Activated CD8-positive, alpha-beta memory T cell treated with anti-CD3 and anti-CD28 coated beads for 1 hour (primary cell): Measurements from ENCODE around the gene NTRK2.

Experiments used
- DNase-seq, 2 donors: peaks; one replicate each; pipeline ENCODE4 v3.0.0-alpha.2; 2020; ENCODE audit warnings: low read depth in 1 of 2; ENCODE audit errors: extremely low read depth in 1 of 2

The NTRK2 gene

GRCh38 chr9:84778570-84778969 is 109.0 kb downstream of the NTRK2 start:
- DNase-seq, result no peak

- no peak for DNase-seq
Measured at GRCh38 chr9:84779883-84780282, 110.4 kb downstream of the NTRK2 start.

- no peak for DNase-seq
Measured at GRCh38 chr9:84780385-84780784, 110.9 kb downstream of the NTRK2 start.

GRCh38 chr9:84781458-84781857 is 111.9 kb downstream of the NTRK2 start:
- DNase-seq, result no peak

GRCh38 chr9:84781931-84782866 is 112.7 kb downstream of the NTRK2 start:
- no peak for DNase-seq

- DNase-seq, result no peak
Measured at GRCh38 chr9:84785792-84786547, 116.4 kb downstream of the NTRK2 start.

- no peak for DNase-seq
Measured at GRCh38 chr9:84788803-84789462, 119.4 kb downstream of the NTRK2 start.

GRCh38 chr9:84789463-84789830 is 119.9 kb downstream of the NTRK2 start:
- no peak for DNase-seq

GRCh38 chr9:84791643-84792042 is 122.1 kb downstream of the NTRK2 start:
- DNase-seq, result no peak

GRCh38 chr9:84793251-84793650 is 123.7 kb downstream of the NTRK2 start:
- DNase-seq, result no peak

GRCh38 chr9:84794981-84795637 is 125.6 kb downstream of the NTRK2 start:
- no peak for DNase-seq

- DNase-seq, result no peak
Measured at GRCh38 chr9:84796404-84796803, 126.9 kb downstream of the NTRK2 start.

- DNase-seq, result no peak
Measured at GRCh38 chr9:84799251-84799650, 129.7 kb downstream of the NTRK2 start.

- no peak for DNase-seq
Measured at GRCh38 chr9:84804951-84805694, 135.6 kb downstream of the NTRK2 start.

GRCh38 chr9:84807431-84807830 is 137.9 kb downstream of the NTRK2 start:
- DNase-seq, result no peak

- no peak for DNase-seq
Measured at GRCh38 chr9:84807870-84808390, 138.4 kb downstream of the NTRK2 start.

- DNase-seq, result no peak
Measured at GRCh38 chr9:84808416-84808815, 138.9 kb downstream of the NTRK2 start.

GRCh38 chr9:84811072-84811750 is 141.7 kb downstream of the NTRK2 start:
- DNase-seq, result no peak

GRCh38 chr9:84811751-84812074 is 142.2 kb downstream of the NTRK2 start:
- no peak for DNase-seq

- DNase-seq, result no peak
Measured at GRCh38 chr9:84812355-84812754, 142.8 kb downstream of the NTRK2 start.
